HepG2 (cell line): ENCODE results near the gene EYA2. TPM values are rescaled to one million over a fixed set of nuclear protein-coding genes. Genes with fewer than 3 reads are reported as not detected.

Experiments used
- BRCA1 ChIP-seq: sonication (generic); formaldehyde crosslinking; IDR thresholded peaks from 2 replicates; pipeline ENCODE4 v1.4.0; 2020; ENCODE audit warnings: missing genetic modification reagents
- CC2D1A ChIP-seq: sonication (generic); formaldehyde crosslinking; IDR thresholded peaks from 2 replicates; pipeline ENCODE4 v1.8.1; 2023; ENCODE audit warnings: mild to moderate bottlenecking, missing genetic modification reagents
- EZH2 ChIP-seq: conservative IDR thresholded peaks from 2 replicates; pipeline ENCODE4 v1.6.1; 2012; ENCODE audit warnings: mild to moderate bottlenecking, low read depth, low read length, moderate library complexity
- GPN1 ChIP-seq: sonication (generic); formaldehyde crosslinking; IDR thresholded peaks from 2 replicates; pipeline ENCODE4 v1.5.1; 2020; ENCODE audit warnings: missing genetic modification reagents, borderline replicate concordance
- HCFC1 ChIP-seq: fragments of 150-350 bp; IDR thresholded peaks from 2 replicates; pipeline ENCODE4 v1.6.1; 2014; ENCODE audit warnings: low read depth, low read length
- HDAC2 ChIP-seq: sonication (generic); formaldehyde crosslinking; IDR thresholded peaks from 2 replicates; pipeline ENCODE4 v1.4.0; 2020; ENCODE audit warnings: missing genetic modification reagents
- MLLT10 ChIP-seq: sonication (generic); formaldehyde crosslinking; IDR thresholded peaks from 2 replicates; pipeline ENCODE4 v1.4.0; 2020; ENCODE audit warnings: missing genetic modification reagents
- NAIF1 ChIP-seq: sonication (generic); formaldehyde crosslinking; IDR thresholded peaks from 2 replicates; pipeline ENCODE4 v1.5.0; 2020; ENCODE audit warnings: mild to moderate bottlenecking, missing genetic modification reagents, borderline replicate concordance
- NKX3-1 ChIP-seq: sonication (generic); formaldehyde crosslinking; IDR thresholded peaks from 2 replicates; pipeline ENCODE4 v1.5.0; 2020; ENCODE audit warnings: missing genetic modification reagents
- NR2C2 ChIP-seq: sonication (generic); formaldehyde crosslinking; IDR thresholded peaks from 2 replicates; pipeline ENCODE4 v1.4.0; 2020; ENCODE audit warnings: missing genetic modification reagents, mild to moderate bottlenecking, moderate library complexity, borderline replicate concordance
- PHF8 ChIP-seq: sonication (generic); formaldehyde crosslinking; IDR thresholded peaks from 2 replicates; pipeline ENCODE4 v1.5.0; 2020; ENCODE audit warnings: missing genetic modification reagents
- SMAD3 ChIP-seq: sonication (generic); formaldehyde crosslinking; IDR thresholded peaks from 2 replicates; pipeline ENCODE4 v1.4.0; 2020; ENCODE audit warnings: missing genetic modification reagents
- SRY ChIP-seq: sonication (generic); formaldehyde crosslinking; IDR thresholded peaks from 2 replicates; pipeline ENCODE4 v1.8.0; 2022; ENCODE audit warnings: mild to moderate bottlenecking, missing genetic modification reagents
- TRIM22 ChIP-seq: fragments of 450-650 bp; IDR thresholded peaks from 2 replicates; pipeline ENCODE4 v1.6.1; 2017
- ZBTB7B ChIP-seq: sonication (generic); formaldehyde crosslinking; IDR thresholded peaks from 2 replicates; pipeline ENCODE4 v1.4.0; 2020; ENCODE audit warnings: missing genetic modification reagents
- ZNF225 ChIP-seq: sonication (generic); formaldehyde crosslinking; IDR thresholded peaks from 2 replicates; pipeline ENCODE4 v1.4.0; 2020; ENCODE audit warnings: mild to moderate bottlenecking, missing genetic modification reagents
- ZNF260 ChIP-seq: sonication (generic); formaldehyde crosslinking; IDR thresholded peaks from 2 replicates; pipeline ENCODE4 v1.4.0; 2020; ENCODE audit warnings: missing genetic modification reagents, low read depth, mild to moderate bottlenecking, borderline replicate concordance
- ZNF263 ChIP-seq: sonication (generic); formaldehyde crosslinking; IDR thresholded peaks from 2 replicates; pipeline ENCODE4 v1.4.0; 2020; ENCODE audit warnings: missing genetic modification reagents
- ZNF34 ChIP-seq: sonication (generic); formaldehyde crosslinking; IDR thresholded peaks from 2 replicates; pipeline ENCODE4 v1.4.0; 2020; ENCODE audit warnings: mild to moderate bottlenecking, missing genetic modification reagents, borderline replicate concordance
- ZNF414 ChIP-seq: sonication (generic); formaldehyde crosslinking; IDR thresholded peaks from 2 replicates; pipeline ENCODE4 v1.5.0; 2020; ENCODE audit warnings: missing genetic modification reagents
- ZNF432 ChIP-seq: sonication (generic); formaldehyde crosslinking; IDR thresholded peaks from 2 replicates; pipeline ENCODE4 v1.5.0; 2020; ENCODE audit warnings: missing genetic modification reagents, mild to moderate bottlenecking, borderline replicate concordance
- ZNF549 ChIP-seq: sonication (generic); formaldehyde crosslinking; IDR thresholded peaks from 2 replicates; pipeline ENCODE4 v1.5.0; 2020; ENCODE audit warnings: missing genetic modification reagents
- ZNF672 ChIP-seq: sonication (generic); formaldehyde crosslinking; IDR thresholded peaks from 2 replicates; pipeline ENCODE4 v1.8.1; 2022; ENCODE audit warnings: missing genetic modification reagents
- ZSCAN9 ChIP-seq: IDR thresholded peaks from 2 replicates; pipeline ENCODE4 v1.6.1; 2016; ENCODE audit warnings: borderline replicate concordance
- polyA plus RNA-seq, 8 experiments: library from polyadenylated mRNA; depleted of rRNA in 3 of 8; stranded (reverse) in 7 of 8; unstranded in 1 of 8; fragments of >200 nt; fragmentation: Illumina TruSeq in 4 of 8; extraction: Trizol in 4 of 8; gene quantifications; 2 replicates each; pipeline versions ENCODE4 v1.2.1 to v1.2.3, GENCODE V29; 2011 to 2016; ENCODE audit warnings: low read depth in 4 of 8, missing spikeins in 1 of 8, mixed read lengths in 1 of 8; ENCODE audit not compliant: insufficient read depth in 1 of 8
- total RNA-seq, 5 experiments: library from RNA; depleted of rRNA; stranded (reverse); fragments of >200 nt; fragmentation: Illumina TruSeq; extraction: Trizol; gene quantifications; 2 replicates each; pipeline ENCODE4 v1.2.3, GENCODE V29; 2016; ENCODE audit warnings: low read depth in 1 of 5
- TF ChIP-seq, protein P1 (sequence below): IDR thresholded peaks from 2 replicates; pipeline ENCODE4 v1.6.1; 2016; ENCODE audit warnings: missing compliant biosample characterization, missing genetic modification reagents, borderline replicate concordance
- TF ChIP-seq, protein P2 (sequence below): sonication (generic); formaldehyde crosslinking; IDR thresholded peaks from 2 replicates; pipeline ENCODE4 v1.5.0; 2020; ENCODE audit warnings: missing genetic modification reagents

The EYA2 gene
- total and polyA plus RNA-seq, 2 of the 13 experiments (the other 11 are each of a cell fraction or from before 2014, with no cell fraction given): not detected

DNA sequence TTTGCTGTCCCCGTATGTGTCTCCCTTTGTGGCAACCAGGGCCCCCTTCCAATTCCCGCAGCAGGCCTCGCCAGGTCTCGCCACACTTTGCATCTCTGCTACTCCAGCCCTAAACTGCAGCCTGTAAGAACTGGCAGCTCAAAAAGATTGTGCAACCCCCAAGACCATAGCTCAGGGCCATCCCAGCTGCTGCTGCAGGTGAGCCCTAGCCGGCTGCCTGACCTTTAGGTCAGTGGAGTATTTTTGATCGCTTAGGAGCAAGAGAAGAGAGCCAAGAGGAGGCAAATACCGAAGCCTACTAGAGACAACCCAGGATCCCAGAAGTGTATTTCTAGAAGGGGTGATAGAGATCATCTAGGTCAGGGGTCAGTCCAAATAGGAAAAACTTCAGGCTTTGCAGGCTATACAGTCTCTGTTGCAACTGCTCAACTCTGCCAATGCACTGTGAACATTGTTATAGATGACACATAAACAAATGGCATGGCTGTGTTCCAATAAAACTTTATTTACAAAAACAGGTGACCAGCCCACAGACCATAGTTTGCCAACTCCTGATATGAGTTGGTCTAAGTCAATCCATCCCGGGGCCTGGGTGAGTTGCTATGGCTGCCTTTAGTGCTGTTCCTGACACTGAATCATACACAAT, 138.4 kb downstream of the EYA2 start (continued):
- no peak for TF ChIP-seq ZNF34 (CRISPR knock-in tag)
- TF ChIP-seq GPN1 (CRISPR knock-in tag): no peak
- no peak for TF ChIP-seq TRIM22
- peak; percentile 64; the same call in 1 of the 2 replicates for TF ChIP-seq HDAC2 (CRISPR knock-in tag)
- TF ChIP-seq NR2C2 (CRISPR knock-in tag): peak; percentile 53; the same call in 1 of the 2 replicates
- no peak for TF ChIP-seq ZNF549 (CRISPR knock-in tag)
- no peak for TF ChIP-seq EZH2
- TF ChIP-seq PHF8 (CRISPR knock-in tag): peak; percentile 33; the same call in 1 of the 2 replicates
- TF ChIP-seq NKX3-1 (CRISPR knock-in tag): 0 out of 2 replicates have a peak, but pooled peaks have one; percentile 12
- TF ChIP-seq BRCA1: peak; percentile 70; the same call in 1 of the 2 replicates
- no peak for TF ChIP-seq ZNF672 (CRISPR knock-in tag)
- no peak for TF ChIP-seq SMAD3
- no peak for TF ChIP-seq HCFC1
- TF ChIP-seq ZSCAN9: no peak
- no peak for TF ChIP-seq CC2D1A (CRISPR knock-in tag)
- no peak for TF ChIP-seq ZNF225 (CRISPR knock-in tag)
- TF ChIP-seq ZBTB7B: 0 out of 2 replicates have a peak, but pooled peaks have one; percentile 36
- TF ChIP-seq MLLT10: no peak
- TF ChIP-seq, protein P1, sequence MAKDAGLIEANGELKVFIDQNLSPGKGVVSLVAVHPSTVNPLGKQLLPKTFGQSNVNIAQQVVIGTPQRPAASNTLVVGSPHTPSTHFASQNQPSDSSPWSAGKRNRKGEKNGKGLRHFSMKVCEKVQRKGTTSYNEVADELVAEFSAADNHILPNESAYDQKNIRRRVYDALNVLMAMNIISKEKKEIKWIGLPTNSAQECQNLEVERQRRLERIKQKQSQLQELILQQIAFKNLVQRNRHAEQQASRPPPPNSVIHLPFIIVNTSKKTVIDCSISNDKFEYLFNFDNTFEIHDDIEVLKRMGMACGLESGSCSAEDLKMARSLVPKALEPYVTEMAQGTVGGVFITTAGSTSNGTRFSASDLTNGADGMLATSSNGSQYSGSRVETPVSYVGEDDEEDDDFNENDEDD (CRISPR knock-in tag): no peak
- no peak for TF ChIP-seq SRY (CRISPR knock-in tag)
- TF ChIP-seq ZNF414: no peak
- no peak for TF ChIP-seq ZNF432 (CRISPR knock-in tag)
- no peak for TF ChIP-seq NAIF1 (CRISPR knock-in tag)
- no peak for TF ChIP-seq ZNF263 (CRISPR knock-in tag)
- TF ChIP-seq, protein P2, sequence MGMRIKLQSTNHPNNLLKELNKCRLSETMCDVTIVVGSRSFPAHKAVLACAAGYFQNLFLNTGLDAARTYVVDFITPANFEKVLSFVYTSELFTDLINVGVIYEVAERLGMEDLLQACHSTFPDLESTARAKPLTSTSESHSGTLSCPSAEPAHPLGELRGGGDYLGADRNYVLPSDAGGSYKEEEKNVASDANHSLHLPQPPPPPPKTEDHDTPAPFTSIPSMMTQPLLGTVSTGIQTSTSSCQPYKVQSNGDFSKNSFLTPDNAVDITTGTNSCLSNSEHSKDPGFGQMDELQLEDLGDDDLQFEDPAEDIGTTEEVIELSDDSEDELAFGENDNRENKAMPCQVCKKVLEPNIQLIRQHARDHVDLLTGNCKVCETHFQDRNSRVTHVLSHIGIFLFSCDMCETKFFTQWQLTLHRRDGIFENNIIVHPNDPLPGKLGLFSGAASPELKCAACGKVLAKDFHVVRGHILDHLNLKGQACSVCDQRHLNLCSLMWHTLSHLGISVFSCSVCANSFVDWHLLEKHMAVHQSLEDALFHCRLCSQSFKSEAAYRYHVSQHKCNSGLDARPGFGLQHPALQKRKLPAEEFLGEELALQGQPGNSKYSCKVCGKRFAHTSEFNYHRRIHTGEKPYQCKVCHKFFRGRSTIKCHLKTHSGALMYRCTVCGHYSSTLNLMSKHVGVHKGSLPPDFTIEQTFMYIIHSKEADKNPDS (CRISPR knock-in tag): peak; percentile 81; the same call in 1 of the 2 replicates
- no peak for TF ChIP-seq ZNF260 (CRISPR knock-in tag)
